Fibroblast of skin of abdomen (primary cell): ENCODE results near the gene DNTTIP2.
"Not testable (repeated sequence)": the region's sequence is repeated elsewhere in the genome, so short reads cannot be mapped to it uniquely, and the experiment has no call there.

ENCODE experiments used
- DNase-seq: peaks from one replicate; pipeline ENCODE4 v3.0.0-alpha.2; 2013

The DNTTIP2 gene

GRCh38 chr1:93841771-93842170 is 37.2 kb downstream of the DNTTIP2 start:
- no peak for DNase-seq

DNA sequence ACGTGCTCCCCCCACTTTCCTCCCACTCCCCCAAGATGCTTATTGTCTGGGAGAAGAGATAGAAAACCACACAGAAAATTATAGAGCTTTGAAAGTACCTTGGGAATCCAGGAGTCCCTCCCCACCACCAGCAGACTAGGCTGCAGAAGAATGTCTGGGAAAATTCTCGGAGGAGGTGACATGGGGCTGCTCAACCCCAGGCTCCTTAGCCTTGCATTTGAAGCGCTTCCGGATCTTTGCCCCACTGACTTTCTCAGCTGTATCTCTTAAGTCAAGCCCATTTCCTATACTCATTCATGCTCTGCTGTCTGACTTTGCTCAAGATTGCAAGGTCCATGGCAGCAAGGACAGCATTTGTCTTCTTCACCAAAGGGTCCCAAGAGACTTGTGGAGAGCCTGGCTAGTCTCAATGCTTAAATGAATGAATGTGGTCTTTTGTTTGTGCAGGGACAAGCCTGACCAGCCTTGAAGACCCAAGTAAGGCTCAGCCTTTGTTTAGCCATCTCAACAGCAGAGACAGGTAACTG is 38.0 kb downstream of the DNTTIP2 start:
- no peak for DNase-seq

DNA sequence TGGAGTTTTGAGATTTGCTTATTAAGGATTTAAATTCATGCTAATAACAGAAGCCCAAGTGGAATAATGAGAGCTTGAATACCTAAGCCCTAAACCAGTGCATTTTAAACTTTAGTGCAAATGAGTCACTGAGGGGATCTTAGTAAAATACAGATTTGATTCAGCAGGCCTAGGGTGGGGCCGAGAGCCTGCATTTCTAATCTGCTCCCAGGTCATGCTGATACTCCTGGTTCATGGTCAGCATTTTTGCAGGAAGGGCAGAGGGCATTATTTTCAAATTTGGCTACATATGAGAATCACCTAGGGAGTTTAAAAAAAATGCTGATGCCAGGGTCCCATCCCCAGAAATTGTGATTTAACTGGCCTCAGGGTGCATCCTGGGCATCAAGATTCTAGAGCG is 39.3 kb downstream of the DNTTIP2 start:
- DNase-seq, result no peak

- peak; percentile 83 for DNase-seq
Measured at GRCh38 chr1:93839307-93839706, 39.7 kb downstream of the DNTTIP2 start.

- DNase-seq, result no peak
Measured at GRCh38 chr1:93837961-93838360, 41.0 kb downstream of the DNTTIP2 start.

GRCh38 chr1:93833293-93833692 is 45.7 kb downstream of the DNTTIP2 start:
- DNase-seq, result not testable (repeated sequence)

DNA sequence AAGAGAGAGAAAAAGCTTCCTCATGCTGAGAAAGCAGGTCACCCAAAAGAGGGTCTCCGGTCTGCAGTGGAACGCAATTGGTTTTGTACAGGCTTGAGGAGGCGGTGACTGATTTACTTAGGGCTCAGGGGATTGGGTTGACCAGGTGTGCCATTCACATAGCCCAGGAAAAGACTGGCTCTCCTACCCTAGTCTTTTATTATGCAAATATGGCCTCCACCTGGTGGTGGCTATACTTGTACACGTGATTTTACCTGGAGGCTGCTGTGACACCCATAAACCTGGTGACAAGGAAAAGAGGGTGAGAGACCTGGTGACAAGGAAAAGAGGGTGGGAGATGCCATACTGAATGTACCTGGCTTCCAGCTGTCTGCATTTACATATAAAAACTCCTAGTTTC is 49.9 kb downstream of the DNTTIP2 start:
- DNase-seq, result no peak

- no peak for DNase-seq
Measured at GRCh38 chr1:93828367-93828755, 50.6 kb downstream of the DNTTIP2 start.

DNA sequence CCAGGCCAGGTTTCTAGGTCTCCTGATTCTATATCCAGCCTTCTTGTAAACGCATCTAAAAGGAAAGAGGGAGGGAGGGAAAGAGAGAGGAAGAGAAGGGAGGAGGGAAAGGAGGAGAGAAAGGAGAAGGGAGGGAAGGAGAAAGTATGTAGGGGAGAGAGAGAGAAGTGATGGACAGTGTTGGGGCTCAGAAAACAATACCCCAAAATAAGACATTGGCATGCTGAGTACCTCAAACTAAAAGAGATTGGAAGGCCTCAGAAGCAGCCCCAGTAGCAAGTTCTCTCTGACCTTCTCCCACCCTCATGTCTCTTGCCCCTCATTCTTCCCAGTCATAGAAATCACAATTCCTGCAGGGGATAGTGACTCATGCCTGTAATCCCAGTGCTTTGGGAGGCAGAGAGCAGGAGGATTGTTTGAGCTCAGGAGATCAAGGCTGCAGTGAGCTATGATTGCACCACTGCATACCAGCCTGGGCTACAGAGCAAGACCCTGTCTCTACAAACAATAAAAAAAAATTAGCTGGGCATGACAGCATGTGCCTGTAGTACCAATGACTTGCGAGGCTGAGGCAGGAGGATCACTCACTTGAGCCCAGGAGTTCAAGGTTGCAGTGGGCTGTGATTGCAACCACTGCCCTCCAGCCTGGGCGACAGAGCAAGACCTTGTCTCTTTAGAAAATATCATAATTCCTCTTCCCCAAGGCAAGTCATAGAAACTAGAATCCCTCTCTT is 51.2 kb downstream of the DNTTIP2 start:
- DNase-seq, result peak; percentile 69

DNA sequence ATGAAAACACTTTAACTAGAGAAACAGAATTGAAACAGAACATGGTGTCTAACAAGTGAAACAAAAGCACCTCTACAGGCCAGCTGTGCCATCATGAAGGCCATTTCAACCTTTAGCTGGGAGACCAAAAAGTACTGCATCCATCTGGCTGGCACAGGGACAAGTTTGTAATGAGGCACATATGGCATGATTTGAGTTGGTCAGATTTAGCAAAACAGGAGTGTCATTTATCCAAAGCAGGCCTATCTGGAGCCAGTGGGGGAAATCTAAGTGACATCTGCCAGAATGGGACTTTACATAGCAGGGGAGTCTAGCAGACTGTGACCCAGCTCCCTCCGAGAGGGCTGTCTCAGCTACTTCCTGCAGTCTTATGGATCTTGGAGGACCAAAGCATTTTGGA is 51.9 kb downstream of the DNTTIP2 start:
- no peak for DNase-seq

- no peak for DNase-seq
Measured at GRCh38 chr1:93824834-93825233, 54.2 kb downstream of the DNTTIP2 start.

DNA sequence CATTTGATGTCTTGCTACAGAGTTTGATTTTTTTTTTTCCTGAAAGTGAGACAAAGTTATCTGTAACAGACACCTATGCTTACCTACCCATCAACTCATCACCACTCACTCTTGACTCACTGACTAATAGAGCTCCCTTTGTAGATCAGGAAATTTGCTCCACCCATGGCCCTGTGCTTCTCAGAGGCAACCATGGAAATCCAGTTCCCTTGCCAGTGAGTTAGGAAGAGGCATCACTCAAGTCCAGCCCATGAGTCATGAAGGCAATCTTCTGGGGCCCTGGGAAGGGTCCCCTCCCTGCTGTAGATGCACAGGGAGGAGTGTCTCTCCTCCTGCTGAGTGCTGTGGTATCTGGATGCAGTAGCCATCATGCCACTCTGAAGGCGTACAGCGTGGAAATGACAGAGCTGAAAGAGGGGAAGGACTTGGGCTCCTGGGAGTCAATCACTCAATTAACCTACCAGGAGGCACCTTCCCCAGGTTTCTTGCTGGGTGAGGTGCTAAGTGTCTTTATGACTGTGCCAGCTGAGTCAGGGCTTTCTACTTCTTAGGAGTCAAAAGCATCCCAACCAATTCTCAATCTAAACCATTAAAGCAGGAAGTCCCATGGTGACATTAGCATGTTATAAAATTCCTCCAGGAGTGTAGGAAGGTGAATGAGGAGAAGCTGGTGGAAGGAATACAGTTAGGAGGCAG is 56.1 kb downstream of the DNTTIP2 start:
- no peak for DNase-seq

DNA sequence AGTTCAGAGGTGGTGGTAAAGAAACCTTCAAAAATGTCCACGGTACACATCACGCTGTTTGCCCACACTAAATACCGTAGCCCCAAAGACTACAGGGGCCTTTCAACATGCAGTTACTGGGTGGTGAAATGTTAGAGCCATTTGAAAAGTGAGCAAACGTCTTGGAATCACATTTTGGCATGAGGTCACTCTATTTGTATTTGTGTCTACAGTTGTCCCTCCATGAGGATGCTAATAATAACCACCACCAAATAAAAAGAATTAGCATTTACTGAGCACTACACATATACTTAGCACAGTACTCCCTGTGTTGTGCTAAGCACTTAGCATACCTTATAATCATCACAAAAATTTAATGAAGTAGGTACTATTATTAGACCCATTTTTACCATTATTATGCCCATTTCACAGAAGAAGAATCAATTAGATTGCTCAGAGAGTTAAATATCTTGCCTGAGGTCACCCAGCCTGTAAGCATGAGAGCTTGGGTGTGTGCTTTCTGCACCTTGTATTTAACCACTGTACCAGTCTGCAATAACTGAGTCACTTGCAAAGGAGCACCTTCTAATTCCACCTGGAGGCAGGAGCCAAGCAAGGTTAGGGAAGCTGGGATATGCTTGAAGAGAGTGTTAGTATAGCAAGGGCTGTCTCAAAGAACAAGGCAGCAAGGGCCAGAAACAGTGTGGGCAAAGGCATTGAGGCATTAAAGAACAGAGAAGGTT is 57.4 kb downstream of the DNTTIP2 start:
- no peak for DNase-seq

DNA sequence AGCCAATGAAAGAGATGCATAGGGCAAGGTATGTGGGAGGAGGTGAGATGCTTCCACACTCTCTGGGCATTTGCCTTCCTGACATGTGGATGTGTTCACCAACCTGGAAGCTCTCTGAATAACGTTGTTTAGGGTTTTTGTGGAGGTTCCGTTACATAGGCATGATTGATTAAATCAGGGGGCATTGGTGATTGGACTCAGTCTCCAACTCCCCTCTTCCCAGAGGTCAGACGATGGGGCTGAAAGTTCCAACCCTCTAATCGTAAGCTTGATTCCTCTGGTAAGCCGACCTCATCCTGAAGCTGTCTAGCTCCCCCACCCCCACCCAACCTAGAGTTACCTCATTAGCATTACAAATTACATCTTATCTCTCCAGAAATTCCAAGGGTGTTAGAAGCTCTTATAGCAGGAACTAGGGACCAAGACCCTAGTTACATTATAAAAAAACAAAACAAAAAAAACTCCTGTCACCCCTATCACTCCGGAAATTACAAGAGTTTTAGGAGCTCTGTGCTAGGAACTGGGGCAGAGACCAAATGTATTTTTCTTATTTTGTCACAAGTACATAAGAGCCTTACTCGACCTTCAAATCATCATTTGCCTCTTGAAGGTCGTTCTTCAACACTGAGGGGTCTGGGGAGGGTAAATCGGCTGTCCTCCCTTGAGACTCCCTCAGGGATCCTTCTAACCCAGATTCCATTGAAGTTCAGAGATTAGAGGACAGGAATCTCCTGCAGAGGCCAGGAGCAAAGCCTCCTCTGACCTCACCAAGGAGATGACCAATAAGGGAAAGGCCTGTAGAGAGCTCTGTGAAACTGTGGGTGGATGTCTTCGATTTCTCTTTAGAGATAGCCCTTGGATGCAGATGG is 58.2 kb downstream of the DNTTIP2 start:
- no peak for DNase-seq

DNA sequence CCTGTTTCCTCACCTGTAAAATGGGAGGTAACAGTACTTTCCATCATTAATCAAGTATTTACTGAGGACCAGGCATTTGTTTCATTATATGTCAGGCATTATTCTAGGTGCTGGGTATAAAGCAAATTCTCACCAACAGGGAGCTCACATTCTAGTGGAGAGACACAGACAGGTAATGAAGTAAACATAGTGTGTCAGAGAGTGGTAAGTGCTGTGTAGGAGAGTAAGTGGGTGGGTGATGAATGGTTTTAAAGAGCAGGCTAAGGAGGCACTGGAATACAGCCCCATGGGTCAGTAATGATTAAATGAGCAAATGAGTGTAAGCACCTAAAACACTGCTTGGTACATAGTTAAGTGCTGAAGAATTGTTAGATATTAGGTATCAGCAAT is 60.4 kb downstream of the DNTTIP2 start:
- no peak for DNase-seq

GRCh38 chr1:93817819-93818569 is 61.0 kb downstream of the DNTTIP2 start:
- no peak for DNase-seq

DNA sequence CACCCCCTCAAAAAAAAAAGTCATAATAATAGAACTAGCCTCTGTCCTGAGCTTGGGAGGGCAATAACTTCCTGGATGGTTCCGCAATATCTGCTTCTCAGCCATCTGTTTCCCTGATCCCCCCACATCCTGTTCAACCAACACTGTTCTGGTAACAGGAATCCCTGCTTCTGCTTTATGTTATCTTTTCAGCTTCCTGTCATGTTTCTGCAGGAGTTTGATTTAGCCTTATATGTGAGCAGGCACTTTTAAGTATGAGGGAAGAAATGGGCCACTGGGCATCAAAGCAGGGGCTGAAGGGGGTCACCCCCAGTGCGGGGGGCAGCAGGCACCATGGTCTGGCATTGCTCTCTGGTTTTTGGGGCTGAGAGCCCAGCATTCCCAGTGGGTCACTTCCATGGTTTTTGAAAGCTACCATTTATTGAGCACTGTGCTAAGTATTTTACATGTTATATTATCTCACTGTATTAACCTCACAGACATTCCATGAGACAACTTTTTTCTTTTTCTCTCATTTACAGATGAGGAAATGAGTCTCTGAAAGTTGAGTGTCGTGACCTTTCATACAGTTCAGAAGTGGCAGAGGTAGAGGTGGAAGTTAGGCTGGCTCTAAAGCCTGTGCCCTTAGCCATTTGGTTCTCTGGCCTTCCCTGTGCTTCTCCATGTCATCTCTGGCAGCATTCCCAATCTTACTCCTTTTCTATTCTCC is 61.9 kb downstream of the DNTTIP2 start:
- DNase-seq, result peak; percentile 81
